AG04449 (cell line): ENCODE measurements around the gene POMGNT2.

Source experiments
- CTCF ChIA-PET: fragments of 350-600 bp; formaldehyde crosslinking; extraction: SDS; loops from one replicate; lab custom pipeline; 2021; ENCODE audit warnings: antibody characterized with exemption; lab: Yijun Ruan, JAX
- POLR2A ChIA-PET: fragments of 400-600, 350-600 bp; formaldehyde crosslinking; extraction: SDS; loops from one replicate; lab custom pipeline; 2020; ENCODE audit warnings: antibody characterized with exemption, inconsistent platforms; lab: Yijun Ruan, JAX
- DNase-seq: peaks from one replicate; pipeline ENCODE4 v3.0.0-alpha.2; 2010; ENCODE audit warnings: low read depth, low spot score
- H3K4me3 ChIP-seq: 2 replicates; pipeline ENCODE4 v1.5.1; 2011; ENCODE audit warnings: low read depth, mild to moderate bottlenecking, control low read depth, low read length
- CTCF ChIP-seq: IDR thresholded peaks from one replicate; pipeline ENCODE4 v1.5.1; 2011; ENCODE audit warnings: mild to moderate bottlenecking, moderate library complexity, low read length, control low read depth, inconsistent platforms; ENCODE audit not compliant: insufficient read depth; ENCODE audit errors: missing control alignments

Gene POMGNT2

GRCh38 chr3:43091481-43091880, 14.4 kb downstream of the POMGNT2 start:
- POLR2A ChIA-PET = no interaction called here
- CTCF ChIA-PET = no interaction called here
- no peak overlapping the region for H3K4me3 ChIP-seq
- no peak for TF ChIP-seq CTCF
- no peak for DNase-seq

- POLR2A ChIA-PET = no interaction called here
Observed at GRCh38 chr3:43090238-43090637, 15.6 kb downstream of the POMGNT2 start.

GRCh38 chr3:43089081-43089480, 16.8 kb downstream of the POMGNT2 start:
- TF ChIP-seq CTCF = no peak
- no peak overlapping the region for H3K4me3 ChIP-seq
- DNase-seq = no peak
- ChIA-PET CTCF (no interaction called here), POLR2A (no interaction called here)

More at GRCh38 chr3:43090238-43090637, 15.6 kb downstream of the POMGNT2 start:
- no peak for DNase-seq
- CTCF ChIA-PET = no interaction called here
- no peak overlapping the region for H3K4me3 ChIP-seq
- no peak for TF ChIP-seq CTCF

- TF ChIP-seq CTCF = no peak
- ChIA-PET POLR2A (no interaction called here), CTCF (interaction anchor here (1.2 to 2.0 kb wide), 2 partner anchors 14 to 125 kb away, joined by 3 to 7 read pairs; no protein-coding TSS in a partner anchor)
- DNase-seq = no peak
- no peak overlapping the region for H3K4me3 ChIP-seq
Observed at GRCh38 chr3:43087249-43087776, 18.6 kb downstream of the POMGNT2 start.

GRCh38 chr3:43086460-43087165, 19.3 kb downstream of the POMGNT2 start:
- TF ChIP-seq CTCF = no peak
- H3K4me3 ChIP-seq = no peak overlapping the region
- no peak for DNase-seq
- ChIA-PET CTCF (interaction anchor here (1.2 to 2.0 kb wide), 2 partner anchors 15 to 125 kb away, joined by 3 to 7 read pairs; no protein-coding TSS in a partner anchor), POLR2A (no interaction called here)

GRCh38 chr3:43082457-43082856, 23.4 kb downstream of the POMGNT2 start:
- POLR2A ChIA-PET = no interaction called here
- CTCF ChIA-PET = no interaction called here
- no peak overlapping the region for H3K4me3 ChIP-seq
- no peak for DNase-seq
- no peak for TF ChIP-seq CTCF
